ENCODE data around the gene STRN4. TPM values are rescaled to one million over a fixed set of nuclear protein-coding genes. Genes with fewer than 3 reads are reported as not detected.

STRN4 gene
- total RNA-seq, 1 experiment from 2014 or later, result 107 TPM

DNA sequence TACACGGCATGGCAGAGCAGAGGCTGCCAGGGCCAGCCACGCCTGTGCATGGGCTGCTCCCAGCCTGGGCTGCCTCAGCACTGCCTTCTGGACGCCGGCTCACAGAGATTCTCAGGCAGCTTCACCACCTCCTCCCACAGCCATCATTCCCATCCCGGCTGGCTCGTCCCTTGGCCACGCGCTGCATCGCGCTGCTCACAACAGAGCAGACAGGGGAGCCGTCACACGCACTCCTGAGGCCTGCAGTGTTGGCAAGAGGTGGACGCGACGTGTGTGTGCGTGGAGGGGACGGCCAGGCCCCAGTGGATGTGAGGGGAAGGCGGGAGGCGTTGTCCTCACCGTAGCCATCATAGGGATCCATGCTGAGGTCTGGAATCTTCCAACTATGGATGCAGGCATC lies 21.8 kb downstream of the STRN4 start (continued):
- TF ChIP-seq YY1 (IDR thresholded peaks at IDR 0.05; ENCODE audit: extremely low read depth, insufficient replicate concordance, low read depth, low read length), result no peak

DNA sequence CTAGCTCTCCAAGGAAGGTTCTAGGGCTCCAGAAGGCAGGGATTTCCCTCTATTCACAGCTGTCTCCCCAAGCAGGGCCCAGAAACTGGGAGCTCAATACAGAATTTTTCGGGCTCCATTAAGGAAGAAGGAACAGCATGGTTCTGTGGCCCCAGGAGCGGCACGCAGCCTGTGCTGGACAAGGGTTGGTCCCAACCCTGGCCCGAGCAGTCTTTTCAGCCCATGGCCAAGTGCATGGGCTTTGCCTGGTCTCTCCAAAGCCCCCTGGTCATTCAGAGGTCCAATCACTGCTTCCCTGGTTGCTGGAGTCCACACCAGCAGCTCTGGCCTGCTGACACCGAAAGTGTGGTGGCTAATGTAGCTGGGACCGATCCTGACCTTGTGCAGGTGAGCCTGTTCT lies 22.8 kb downstream of the STRN4 start:
- Histone ChIP-seq H3K9ac (ENCODE audit: low read length) (no peak overlapping the region), H3K27me3 (ENCODE audit: insufficient read depth, low read length) (no peaks in the 10 kb centered on the region), H3K36me3 (ENCODE audit: control insufficient read depth in 1 of 2, insufficient read depth in 2 of 2, low read length in 2 of 2) (peaks cover 43 to 75% of the 10 kb centered on the region in 2 experiments; a peak in 3 of 4 replicates), H3K27ac (ENCODE audit: low read depth, low read length) (no peak overlapping the region; the same call in 1 of the 2 replicates), H3K4me2 (ENCODE audit: low read length) (no peak overlapping the region), H3K9me2 (ENCODE audit: insufficient read depth) (no peaks in the 10 kb centered on the region), H2AFZ (ENCODE audit: low read depth, low read length, poor library complexity, severe bottlenecking) (no peak overlapping the region), H3K4me3 (replicated peaks in 1 of 2; ENCODE audit: low read depth in 1 of 2, low read length in 2 of 2) (no peak overlapping the region), H3K9me3 (ENCODE audit: control insufficient read depth in 1 of 2, insufficient read depth in 1 of 2, low read depth in 1 of 2, low read length in 2 of 2) (no peaks in the 10 kb centered on the region), H3K79me2 (ENCODE audit: insufficient read depth, low read length) (peaks cover 21% of the 10 kb centered on the region; the same call in 1 of the 2 replicates), H4K20me1 (ENCODE audit: insufficient read depth) (no peaks in the 10 kb centered on the region; the same call in 1 of the 2 replicates), H3K4me1 (ENCODE audit: control insufficient read depth in 1 of 2, insufficient read depth in 2 of 2, low read length in 2 of 2) (0 out of 4 replicates have a peak, but pooled peaks cover 0 to under 1% of the 10 kb centered on the region in 2 experiments)
- ATAC-seq (no peak), DNase-seq (ENCODE audit: low read depth, low spot score) (no peak)
- intact Hi-C loops (cut with micrococcal nuclease), result loop anchor here (10.0 kb wide), 1 partner anchor 109 kb away; no protein-coding TSS in a partner anchor
- ChIA-PET POLR2A (interaction anchor here (0.5 kb wide), 1 partner anchor 13 kb away, joined by 3 read pairs; no protein-coding TSS in a partner anchor), RAD21 (ENCODE audit: low non-redundant PET in 1 of 2, low total read pairs in 2 of 2, uncharacterized antibody in 2 of 2, unreplicated experiment in 2 of 2) (no interaction called here), CTCF (interaction anchor here (0.7 kb wide), 1 partner anchor 77 kb away, joined by 3 read pairs; no protein-coding TSS in a partner anchor)
- TF ChIP-seq FOSL1 (IDR thresholded peaks at IDR 0.05; ENCODE audit: low read depth) (no peak), RAD21 (IDR thresholded peaks at IDR 0.05; ENCODE audit: low read depth) (no peak), POLR2AphosphoS5 (IDR thresholded peaks at IDR 0.05; ENCODE audit: low read depth, low read length) (no peak), EZH2 (IDR thresholded peaks at IDR 0.05) (no peak), SIN3A (IDR thresholded peaks at IDR 0.05; ENCODE audit: low read depth) (no peak), EGR1 (IDR thresholded peaks at IDR 0.05; ENCODE audit: low read depth) (no peak), YY1 (IDR thresholded peaks at IDR 0.05; ENCODE audit: extremely low read depth, insufficient replicate concordance, low read depth, low read length) (no peak), TCF7L2 (IDR thresholded peaks at IDR 0.05; ENCODE audit: borderline replicate concordance, extremely low read depth, insufficient read depth, insufficient read length) (no peak), JUND (IDR thresholded peaks at IDR 0.05) (no peak), EZH2phosphoT487 (IDR thresholded peaks at IDR 0.05; ENCODE audit: borderline replicate concordance) (no peak), POLR2A (IDR thresholded peaks at IDR 0.05; ENCODE audit: borderline replicate concordance, extremely low read depth, insufficient read depth, insufficient read length) (no peak), ZNF274 (IDR thresholded peaks at IDR 0.05; ENCODE audit: low read depth, low read length) (no peak), ELF1 (IDR thresholded peaks at IDR 0.05; ENCODE audit: borderline replicate concordance, low read depth) (no peak), SP1 (IDR thresholded peaks at IDR 0.05; ENCODE audit: low read depth) (no peak)
- TF ChIP-seq, protein P1, sequence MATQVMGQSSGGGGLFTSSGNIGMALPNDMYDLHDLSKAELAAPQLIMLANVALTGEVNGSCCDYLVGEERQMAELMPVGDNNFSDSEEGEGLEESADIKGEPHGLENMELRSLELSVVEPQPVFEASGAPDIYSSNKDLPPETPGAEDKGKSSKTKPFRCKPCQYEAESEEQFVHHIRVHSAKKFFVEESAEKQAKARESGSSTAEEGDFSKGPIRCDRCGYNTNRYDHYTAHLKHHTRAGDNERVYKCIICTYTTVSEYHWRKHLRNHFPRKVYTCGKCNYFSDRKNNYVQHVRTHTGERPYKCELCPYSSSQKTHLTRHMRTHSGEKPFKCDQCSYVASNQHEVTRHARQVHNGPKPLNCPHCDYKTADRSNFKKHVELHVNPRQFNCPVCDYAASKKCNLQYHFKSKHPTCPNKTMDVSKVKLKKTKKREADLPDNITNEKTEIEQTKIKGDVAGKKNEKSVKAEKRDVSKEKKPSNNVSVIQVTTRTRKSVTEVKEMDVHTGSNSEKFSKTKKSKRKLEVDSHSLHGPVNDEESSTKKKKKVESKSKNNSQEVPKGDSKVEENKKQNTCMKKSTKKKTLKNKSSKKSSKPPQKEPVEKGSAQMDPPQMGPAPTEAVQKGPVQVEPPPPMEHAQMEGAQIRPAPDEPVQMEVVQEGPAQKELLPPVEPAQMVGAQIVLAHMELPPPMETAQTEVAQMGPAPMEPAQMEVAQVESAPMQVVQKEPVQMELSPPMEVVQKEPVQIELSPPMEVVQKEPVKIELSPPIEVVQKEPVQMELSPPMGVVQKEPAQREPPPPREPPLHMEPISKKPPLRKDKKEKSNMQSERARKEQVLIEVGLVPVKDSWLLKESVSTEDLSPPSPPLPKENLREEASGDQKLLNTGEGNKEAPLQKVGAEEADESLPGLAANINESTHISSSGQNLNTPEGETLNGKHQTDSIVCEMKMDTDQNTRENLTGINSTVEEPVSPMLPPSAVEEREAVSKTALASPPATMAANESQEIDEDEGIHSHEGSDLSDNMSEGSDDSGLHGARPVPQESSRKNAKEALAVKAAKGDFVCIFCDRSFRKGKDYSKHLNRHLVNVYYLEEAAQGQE (IDR thresholded peaks at IDR 0.05; ENCODE audit: low read depth), result no peak
- TF ChIP-seq, protein P2, sequence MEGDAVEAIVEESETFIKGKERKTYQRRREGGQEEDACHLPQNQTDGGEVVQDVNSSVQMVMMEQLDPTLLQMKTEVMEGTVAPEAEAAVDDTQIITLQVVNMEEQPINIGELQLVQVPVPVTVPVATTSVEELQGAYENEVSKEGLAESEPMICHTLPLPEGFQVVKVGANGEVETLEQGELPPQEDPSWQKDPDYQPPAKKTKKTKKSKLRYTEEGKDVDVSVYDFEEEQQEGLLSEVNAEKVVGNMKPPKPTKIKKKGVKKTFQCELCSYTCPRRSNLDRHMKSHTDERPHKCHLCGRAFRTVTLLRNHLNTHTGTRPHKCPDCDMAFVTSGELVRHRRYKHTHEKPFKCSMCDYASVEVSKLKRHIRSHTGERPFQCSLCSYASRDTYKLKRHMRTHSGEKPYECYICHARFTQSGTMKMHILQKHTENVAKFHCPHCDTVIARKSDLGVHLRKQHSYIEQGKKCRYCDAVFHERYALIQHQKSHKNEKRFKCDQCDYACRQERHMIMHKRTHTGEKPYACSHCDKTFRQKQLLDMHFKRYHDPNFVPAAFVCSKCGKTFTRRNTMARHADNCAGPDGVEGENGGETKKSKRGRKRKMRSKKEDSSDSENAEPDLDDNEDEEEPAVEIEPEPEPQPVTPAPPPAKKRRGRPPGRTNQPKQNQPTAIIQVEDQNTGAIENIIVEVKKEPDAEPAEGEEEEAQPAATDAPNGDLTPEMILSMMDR (IDR thresholded peaks at IDR 0.05 in 2 of 3, conservative IDR thresholded peaks at IDR 0.05 in 1 of 3; ENCODE audit: borderline replicate concordance in 1 of 3, insufficient read depth in 1 of 3, low read depth in 2 of 3, low read length in 2 of 3), result no peak
- TF ChIP-seq, protein P3, sequence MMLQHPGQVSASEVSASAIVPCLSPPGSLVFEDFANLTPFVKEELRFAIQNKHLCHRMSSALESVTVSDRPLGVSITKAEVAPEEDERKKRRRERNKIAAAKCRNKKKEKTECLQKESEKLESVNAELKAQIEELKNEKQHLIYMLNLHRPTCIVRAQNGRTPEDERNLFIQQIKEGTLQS (IDR thresholded peaks at IDR 0.05), result no peak
- TF ChIP-seq, protein P4, sequence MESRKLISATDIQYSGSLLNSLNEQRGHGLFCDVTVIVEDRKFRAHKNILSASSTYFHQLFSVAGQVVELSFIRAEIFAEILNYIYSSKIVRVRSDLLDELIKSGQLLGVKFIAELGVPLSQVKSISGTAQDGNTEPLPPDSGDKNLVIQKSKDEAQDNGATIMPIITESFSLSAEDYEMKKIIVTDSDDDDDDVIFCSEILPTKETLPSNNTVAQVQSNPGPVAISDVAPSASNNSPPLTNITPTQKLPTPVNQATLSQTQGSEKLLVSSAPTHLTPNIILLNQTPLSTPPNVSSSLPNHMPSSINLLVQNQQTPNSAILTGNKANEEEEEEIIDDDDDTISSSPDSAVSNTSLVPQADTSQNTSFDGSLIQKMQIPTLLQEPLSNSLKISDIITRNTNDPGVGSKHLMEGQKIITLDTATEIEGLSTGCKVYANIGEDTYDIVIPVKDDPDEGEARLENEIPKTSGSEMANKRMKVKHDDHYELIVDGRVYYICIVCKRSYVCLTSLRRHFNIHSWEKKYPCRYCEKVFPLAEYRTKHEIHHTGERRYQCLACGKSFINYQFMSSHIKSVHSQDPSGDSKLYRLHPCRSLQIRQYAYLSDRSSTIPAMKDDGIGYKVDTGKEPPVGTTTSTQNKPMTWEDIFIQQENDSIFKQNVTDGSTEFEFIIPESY (IDR thresholded peaks at IDR 0.05; ENCODE audit: extremely low read depth, insufficient replicate concordance, low read length), result no peak
- BruUV-seq (replicated peaks), result no TSS peak
